DND-41 (cell line): ENCODE measurements around the gene CCL27.

Experiments used
- ATAC-seq: fragments of 200-7000 bp; cut with Tn5 transposase; 3 replicates; pipeline ENCODE4 v1.9.1; 2021; ENCODE audit warnings: low read depth; ENCODE audit not compliant: insufficient read depth
- DNase-seq: peaks from one replicate; pipeline ENCODE4 v3.0.0-alpha.2; 2020
- H2AFZ ChIP-seq: 2 replicates; pipeline ENCODE4 v1.6.0; 2012; ENCODE audit warnings: low read depth, low read length
- H3K27ac ChIP-seq: 2 replicates; pipeline ENCODE4 v1.5.1; 2012; ENCODE audit warnings: low read length, inconsistent platforms
- H3K27me3 ChIP-seq: fragments of 200-600 bp; sonication (generic); 2 replicates; pipeline ENCODE4 v1.6.0; 2012; ENCODE audit warnings: low read length, mild to moderate bottlenecking, inconsistent platforms; ENCODE audit not compliant: insufficient read depth, poor library complexity
- H3K36me3 ChIP-seq: 2 replicates; pipeline ENCODE4 v1.5.1; 2012; ENCODE audit warnings: low read length, inconsistent platforms; ENCODE audit not compliant: insufficient read depth
- H3K4me1 ChIP-seq: 2 replicates; pipeline ENCODE4 v1.5.1; 2012; ENCODE audit warnings: mild to moderate bottlenecking, low read length; ENCODE audit not compliant: insufficient read depth
- H3K4me2 ChIP-seq: 2 replicates; pipeline ENCODE4 v1.6.0; 2012; ENCODE audit warnings: mild to moderate bottlenecking, moderate library complexity, low read length, inconsistent platforms; ENCODE audit not compliant: insufficient read depth
- H3K4me3 ChIP-seq, 2 experiments: fragments of 200-600 bp in 1 of 2; shearing (Covaris generic) in 1 of 2; 2 replicates each; pipeline ENCODE4 v1.5.1; 2012 to 2016; ENCODE audit warnings: inconsistent platforms in 2 of 2, low read length in 2 of 2, mild to moderate bottlenecking in 2 of 2, low read depth in 1 of 2, moderate library complexity in 1 of 2
- H3K79me2 ChIP-seq: 2 replicates; pipeline ENCODE4 v1.6.0; 2012; ENCODE audit warnings: low read length, inconsistent platforms; ENCODE audit not compliant: insufficient read depth
- H3K9ac ChIP-seq: 2 replicates; pipeline ENCODE4 v1.6.0; 2012; ENCODE audit warnings: low read depth, mild to moderate bottlenecking, inconsistent platforms, low read length, moderate library complexity
- H3K9me3 ChIP-seq: 2 replicates; pipeline ENCODE4 v1.5.1; 2012; ENCODE audit warnings: low read length, moderate library complexity, mild to moderate bottlenecking, inconsistent platforms; ENCODE audit not compliant: insufficient read depth, severe bottlenecking
- H4K20me1 ChIP-seq: 2 replicates; pipeline ENCODE4 v1.6.0; 2012; ENCODE audit warnings: low read length; ENCODE audit not compliant: insufficient read depth
- EZH2 ChIP-seq: IDR thresholded peaks from 3 replicates; pipeline ENCODE4 v1.6.1; 2012; ENCODE audit warnings: borderline replicate concordance, low read depth, mild to moderate bottlenecking, moderate library complexity, low read length, inconsistent platforms; ENCODE audit not compliant: severe bottlenecking
- TF ChIP-seq, protein P1 (sequence below): IDR thresholded peaks from 2 replicates; pipeline ENCODE4 v1.5.1; 2012; ENCODE audit warnings: borderline replicate concordance, low read length, moderate library complexity, mild to moderate bottlenecking; ENCODE audit not compliant: poor library complexity, severe bottlenecking; ENCODE audit errors: extremely low read depth

CCL27 gene

GRCh38 chr9:34664281-34665066 is 2.0 kb upstream of the CCL27 start:
- H3K4me1 ChIP-seq = peaks cover 21% of the 10 kb centered on the region
- no peak overlapping the region for H3K4me3 ChIP-seq
- no peak overlapping the region for H2AFZ ChIP-seq
- no peak overlapping the region for H3K27ac ChIP-seq
- TF ChIP-seq, protein P1, sequence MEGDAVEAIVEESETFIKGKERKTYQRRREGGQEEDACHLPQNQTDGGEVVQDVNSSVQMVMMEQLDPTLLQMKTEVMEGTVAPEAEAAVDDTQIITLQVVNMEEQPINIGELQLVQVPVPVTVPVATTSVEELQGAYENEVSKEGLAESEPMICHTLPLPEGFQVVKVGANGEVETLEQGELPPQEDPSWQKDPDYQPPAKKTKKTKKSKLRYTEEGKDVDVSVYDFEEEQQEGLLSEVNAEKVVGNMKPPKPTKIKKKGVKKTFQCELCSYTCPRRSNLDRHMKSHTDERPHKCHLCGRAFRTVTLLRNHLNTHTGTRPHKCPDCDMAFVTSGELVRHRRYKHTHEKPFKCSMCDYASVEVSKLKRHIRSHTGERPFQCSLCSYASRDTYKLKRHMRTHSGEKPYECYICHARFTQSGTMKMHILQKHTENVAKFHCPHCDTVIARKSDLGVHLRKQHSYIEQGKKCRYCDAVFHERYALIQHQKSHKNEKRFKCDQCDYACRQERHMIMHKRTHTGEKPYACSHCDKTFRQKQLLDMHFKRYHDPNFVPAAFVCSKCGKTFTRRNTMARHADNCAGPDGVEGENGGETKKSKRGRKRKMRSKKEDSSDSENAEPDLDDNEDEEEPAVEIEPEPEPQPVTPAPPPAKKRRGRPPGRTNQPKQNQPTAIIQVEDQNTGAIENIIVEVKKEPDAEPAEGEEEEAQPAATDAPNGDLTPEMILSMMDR = peak; percentile 74
- TF ChIP-seq EZH2 = no peak
- H3K9me3 ChIP-seq = no peaks in the 10 kb centered on the region
- ATAC-seq (peak; percentile 73), DNase-seq (peak; percentile 50)
- H3K4me2 ChIP-seq = no peak overlapping the region
- no peaks in the 10 kb centered on the region for H3K79me2 ChIP-seq
- H4K20me1 ChIP-seq = no peaks in the 10 kb centered on the region
- H3K36me3 ChIP-seq = no peaks in the 10 kb centered on the region
- peaks cover 3% of the 10 kb centered on the region for H3K27me3 ChIP-seq
- H3K9ac ChIP-seq = no peak overlapping the region

DNA sequence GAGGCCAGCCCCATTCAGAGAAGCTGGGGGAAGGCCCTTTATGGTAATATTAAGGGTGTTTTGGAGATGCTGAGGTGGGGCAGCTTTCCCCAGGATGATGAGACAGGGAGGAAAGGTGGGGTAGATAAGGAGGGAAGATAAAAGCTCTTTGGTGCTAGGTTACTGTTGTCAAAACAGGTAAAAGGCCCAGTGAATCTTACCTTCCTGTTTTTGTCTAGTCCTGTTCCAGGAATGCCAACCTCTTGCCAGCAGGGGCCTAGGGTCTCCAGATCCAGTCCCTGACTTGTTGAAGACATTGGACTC is 797 bp upstream of the CCL27 start:
- DNase-seq (no peak), ATAC-seq (no peak)
- Histone ChIP-seq H3K27ac (peak overlapping the region; percentile 54), H3K4me1 (peaks cover 21% of the 10 kb centered on the region), H2AFZ (peak overlapping the region; percentile 36), H3K27me3 (no peaks in the 10 kb centered on the region), H3K9me3 (no peaks in the 10 kb centered on the region), H3K4me3 (no peak overlapping the region), H4K20me1 (no peaks in the 10 kb centered on the region), H3K79me2 (no peaks in the 10 kb centered on the region), H3K4me2 (no peak overlapping the region), H3K9ac (no peak overlapping the region; the same call in 1 of the 2 replicates), H3K36me3 (no peaks in the 10 kb centered on the region)
- TF ChIP-seq, protein P1 = no peak

- no peaks in the 10 kb centered on the region for H3K27me3 ChIP-seq
- H3K4me2 ChIP-seq = no peak overlapping the region
- H3K4me3 ChIP-seq = no peak overlapping the region
- DNase-seq (no peak), ATAC-seq (no peak)
- no peak overlapping the region for H2AFZ ChIP-seq
- TF ChIP-seq, protein P1 = no peak
- no peak for TF ChIP-seq EZH2
- H3K27ac ChIP-seq = no peak overlapping the region
- no peaks in the 10 kb centered on the region for H3K79me2 ChIP-seq
- H3K9ac ChIP-seq = no peak overlapping the region
- no peaks in the 10 kb centered on the region for H3K36me3 ChIP-seq
- H3K9me3 ChIP-seq = no peaks in the 10 kb centered on the region
- no peaks in the 10 kb centered on the region for H4K20me1 ChIP-seq
- H3K4me1 ChIP-seq = peaks cover 21% of the 10 kb centered on the region
Measured at GRCh38 chr9:34659592-34660253, 2.7 kb downstream of the CCL27 start.
